DND-41 (cell line): ENCODE results near the gene CD81.

Experiments
- ATAC-seq: fragments of 200-7000 bp; cut with Tn5 transposase; 3 replicates; pipeline ENCODE4 v1.9.1; 2021; ENCODE audit warnings: low read depth; ENCODE audit not compliant: insufficient read depth
- DNase-seq: peaks from one replicate; pipeline ENCODE4 v3.0.0-alpha.2; 2020
- H2AFZ ChIP-seq: 2 replicates; pipeline ENCODE4 v1.6.0; 2012; ENCODE audit warnings: low read depth, low read length
- H3K27ac ChIP-seq: 2 replicates; pipeline ENCODE4 v1.5.1; 2012; ENCODE audit warnings: low read length, inconsistent platforms
- H3K27me3 ChIP-seq: fragments of 200-600 bp; sonication (generic); 2 replicates; pipeline ENCODE4 v1.6.0; 2012; ENCODE audit warnings: low read length, mild to moderate bottlenecking, inconsistent platforms; ENCODE audit not compliant: insufficient read depth, poor library complexity
- H3K36me3 ChIP-seq: 2 replicates; pipeline ENCODE4 v1.5.1; 2012; ENCODE audit warnings: low read length, inconsistent platforms; ENCODE audit not compliant: insufficient read depth
- H3K4me1 ChIP-seq: 2 replicates; pipeline ENCODE4 v1.5.1; 2012; ENCODE audit warnings: mild to moderate bottlenecking, low read length; ENCODE audit not compliant: insufficient read depth
- H3K4me2 ChIP-seq: 2 replicates; pipeline ENCODE4 v1.6.0; 2012; ENCODE audit warnings: mild to moderate bottlenecking, moderate library complexity, low read length, inconsistent platforms; ENCODE audit not compliant: insufficient read depth
- H3K4me3 ChIP-seq, 2 experiments: fragments of 200-600 bp in 1 of 2; shearing (Covaris generic) in 1 of 2; 2 replicates each; pipeline ENCODE4 v1.5.1; 2012 to 2016; ENCODE audit warnings: inconsistent platforms in 2 of 2, low read length in 2 of 2, mild to moderate bottlenecking in 2 of 2, low read depth in 1 of 2, moderate library complexity in 1 of 2
- H3K79me2 ChIP-seq: 2 replicates; pipeline ENCODE4 v1.6.0; 2012; ENCODE audit warnings: low read length, inconsistent platforms; ENCODE audit not compliant: insufficient read depth
- H3K9ac ChIP-seq: 2 replicates; pipeline ENCODE4 v1.6.0; 2012; ENCODE audit warnings: low read depth, mild to moderate bottlenecking, inconsistent platforms, low read length, moderate library complexity
- H3K9me3 ChIP-seq: 2 replicates; pipeline ENCODE4 v1.5.1; 2012; ENCODE audit warnings: low read length, moderate library complexity, mild to moderate bottlenecking, inconsistent platforms; ENCODE audit not compliant: insufficient read depth, severe bottlenecking
- H4K20me1 ChIP-seq: 2 replicates; pipeline ENCODE4 v1.6.0; 2012; ENCODE audit warnings: low read length; ENCODE audit not compliant: insufficient read depth
- CTCF ChIP-seq: IDR thresholded peaks from 2 replicates; pipeline ENCODE4 v1.5.1; 2012; ENCODE audit warnings: borderline replicate concordance, low read length, moderate library complexity, mild to moderate bottlenecking; ENCODE audit not compliant: poor library complexity, severe bottlenecking; ENCODE audit errors: extremely low read depth
- EZH2 ChIP-seq: IDR thresholded peaks from 3 replicates; pipeline ENCODE4 v1.6.1; 2012; ENCODE audit warnings: borderline replicate concordance, low read depth, mild to moderate bottlenecking, moderate library complexity, low read length, inconsistent platforms; ENCODE audit not compliant: severe bottlenecking

CD81 gene

GRCh38 chr11:2359557-2359956, 17.6 kb upstream of the CD81 start:
- Histone ChIP-seq H2AFZ (no peak overlapping the region), H3K36me3 (no peaks in the 10 kb centered on the region), H3K4me3 (no peak overlapping the region), H3K9me3 (no peaks in the 10 kb centered on the region), H3K9ac (no peak overlapping the region), H3K27me3 (no peaks in the 10 kb centered on the region), H3K27ac (no peak overlapping the region), H3K4me1 (no peaks in the 10 kb centered on the region), H3K79me2 (no peaks in the 10 kb centered on the region), H3K4me2 (no peak overlapping the region), H4K20me1 (0 out of 2 replicates have a peak, but pooled peaks cover 3% of the 10 kb centered on the region)
- DNase-seq: no peak
- no peak for ATAC-seq
- no peak for TF ChIP-seq EZH2
- TF ChIP-seq CTCF: no peak

- Histone ChIP-seq H3K79me2 (no peaks in the 10 kb centered on the region), H2AFZ (no peak overlapping the region), H3K4me2 (no peak overlapping the region), H3K27me3 (no peaks in the 10 kb centered on the region), H3K9ac (no peak overlapping the region), H3K9me3 (no peaks in the 10 kb centered on the region), H3K36me3 (no peaks in the 10 kb centered on the region), H3K4me3 (no peak overlapping the region), H4K20me1 (peaks cover 6% of the 10 kb centered on the region; the same call in 1 of the 2 replicates), H3K27ac (no peak overlapping the region), H3K4me1 (no peaks in the 10 kb centered on the region)
- TF ChIP-seq CTCF: no peak
- TF ChIP-seq EZH2: no peak
- no peak for ATAC-seq
- DNase-seq: no peak
Observed at GRCh38 chr11:2360081-2360642, 16.9 kb upstream of the CD81 start.

GRCh38 chr11:2361565-2361964, 15.5 kb upstream of the CD81 start:
- H3K36me3 ChIP-seq: no peaks in the 10 kb centered on the region
- DNase-seq: no peak
- no peak overlapping the region for H3K4me2 ChIP-seq
- no peaks in the 10 kb centered on the region for H3K27me3 ChIP-seq
- H3K4me3 ChIP-seq: no peak overlapping the region
- ATAC-seq: no peak
- no peaks in the 10 kb centered on the region for H3K4me1 ChIP-seq
- no peak overlapping the region for H2AFZ ChIP-seq
- no peaks in the 10 kb centered on the region for H3K9me3 ChIP-seq
- H4K20me1 ChIP-seq: peaks cover 10% of the 10 kb centered on the region; the same call in 1 of the 2 replicates
- no peak overlapping the region for H3K9ac ChIP-seq
- no peaks in the 10 kb centered on the region for H3K79me2 ChIP-seq
- TF ChIP-seq EZH2: no peak
- no peak for TF ChIP-seq CTCF
- no peak overlapping the region for H3K27ac ChIP-seq

- TF ChIP-seq EZH2 (no peak), CTCF (no peak)
- H3K4me1 ChIP-seq: no peaks in the 10 kb centered on the region
- H3K9ac ChIP-seq: no peak overlapping the region
- H3K27me3 ChIP-seq: no peaks in the 10 kb centered on the region
- no peak for ATAC-seq
- no peak for DNase-seq
- H3K4me3 ChIP-seq: no peak overlapping the region
- no peaks in the 10 kb centered on the region for H3K79me2 ChIP-seq
- H3K27ac ChIP-seq: no peak overlapping the region
- peaks cover 16% of the 10 kb centered on the region; the same call in 1 of the 2 replicates for H4K20me1 ChIP-seq
- H3K4me2 ChIP-seq: no peak overlapping the region
- H2AFZ ChIP-seq: no peak overlapping the region
- no peaks in the 10 kb centered on the region for H3K36me3 ChIP-seq
- no peaks in the 10 kb centered on the region for H3K9me3 ChIP-seq
Observed at GRCh38 chr11:2362414-2362813, 14.7 kb upstream of the CD81 start.
